Peyer's patch (tissue), 4 donors: Measurements from ENCODE around the gene IFI27L1.

Experiments
- POLR2A ChIP-seq, 2 donors: fragments of 450-650 bp; IDR thresholded peaks; one replicate each; pipeline ENCODE4 v1.5.1; 2017; ENCODE audit warnings: antibody characterized with exemption in 2 of 2, mild to moderate bottlenecking in 2 of 2, moderate library complexity in 2 of 2
- TF ChIP-seq, protein P1 (sequence below), 6 experiments: fragments of 450-650 bp in 4 of 6; fragments of 200-600 bp in 2 of 6; sonication (generic) in 1 of 6; IDR thresholded peaks; one replicate each; pipeline ENCODE4 v1.5.1; 2017 to 2019; ENCODE audit warnings: antibody characterized with exemption in 6 of 6, mild to moderate bottlenecking in 3 of 6, moderate library complexity in 1 of 6

DNA sequence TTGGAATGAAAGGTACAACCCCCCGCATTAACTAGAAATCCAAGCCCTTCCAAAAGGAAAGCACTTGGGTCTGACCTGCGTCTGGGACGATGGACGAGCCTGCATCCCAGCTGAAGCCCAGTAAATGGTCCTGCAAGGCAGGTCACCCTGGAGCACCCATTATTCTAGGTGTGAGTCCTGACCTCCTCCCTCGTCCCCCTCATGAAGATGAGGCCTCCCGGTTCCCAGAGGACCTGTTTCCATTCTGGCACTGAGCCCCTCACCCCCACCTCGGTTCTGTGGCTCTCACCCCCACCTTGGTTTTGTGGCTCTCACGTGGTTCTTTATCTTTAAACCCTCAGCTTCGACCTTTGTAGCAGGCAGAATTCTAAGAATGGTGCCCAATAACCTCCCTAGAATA, 36.7 kb downstream of the IFI27L1 start:
- TF ChIP-seq, protein P1, sequence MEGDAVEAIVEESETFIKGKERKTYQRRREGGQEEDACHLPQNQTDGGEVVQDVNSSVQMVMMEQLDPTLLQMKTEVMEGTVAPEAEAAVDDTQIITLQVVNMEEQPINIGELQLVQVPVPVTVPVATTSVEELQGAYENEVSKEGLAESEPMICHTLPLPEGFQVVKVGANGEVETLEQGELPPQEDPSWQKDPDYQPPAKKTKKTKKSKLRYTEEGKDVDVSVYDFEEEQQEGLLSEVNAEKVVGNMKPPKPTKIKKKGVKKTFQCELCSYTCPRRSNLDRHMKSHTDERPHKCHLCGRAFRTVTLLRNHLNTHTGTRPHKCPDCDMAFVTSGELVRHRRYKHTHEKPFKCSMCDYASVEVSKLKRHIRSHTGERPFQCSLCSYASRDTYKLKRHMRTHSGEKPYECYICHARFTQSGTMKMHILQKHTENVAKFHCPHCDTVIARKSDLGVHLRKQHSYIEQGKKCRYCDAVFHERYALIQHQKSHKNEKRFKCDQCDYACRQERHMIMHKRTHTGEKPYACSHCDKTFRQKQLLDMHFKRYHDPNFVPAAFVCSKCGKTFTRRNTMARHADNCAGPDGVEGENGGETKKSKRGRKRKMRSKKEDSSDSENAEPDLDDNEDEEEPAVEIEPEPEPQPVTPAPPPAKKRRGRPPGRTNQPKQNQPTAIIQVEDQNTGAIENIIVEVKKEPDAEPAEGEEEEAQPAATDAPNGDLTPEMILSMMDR (IDR thresholded peaks at IDR 0.05), result no peak
- no peak for TF ChIP-seq POLR2A (IDR thresholded peaks at IDR 0.05)
